Erythroblast (primary cell): ENCODE results near the gene CDCA4.
"Not testable (repeated sequence)": the region's sequence is repeated elsewhere in the genome, so short reads cannot be mapped to it uniquely, and the experiment has no call there.

Experiments used
- GATA1 ChIP-seq: IDR thresholded peaks from 2 replicates; pipeline ENCODE4 v1.6.1; 2011; ENCODE audit warnings: low read depth, mild to moderate bottlenecking, control low read depth, low read length, moderate library complexity
- POLR2A ChIP-seq: IDR thresholded peaks from 2 replicates; pipeline ENCODE4 v1.6.1; 2011; ENCODE audit warnings: mild to moderate bottlenecking, low read length

DNA sequence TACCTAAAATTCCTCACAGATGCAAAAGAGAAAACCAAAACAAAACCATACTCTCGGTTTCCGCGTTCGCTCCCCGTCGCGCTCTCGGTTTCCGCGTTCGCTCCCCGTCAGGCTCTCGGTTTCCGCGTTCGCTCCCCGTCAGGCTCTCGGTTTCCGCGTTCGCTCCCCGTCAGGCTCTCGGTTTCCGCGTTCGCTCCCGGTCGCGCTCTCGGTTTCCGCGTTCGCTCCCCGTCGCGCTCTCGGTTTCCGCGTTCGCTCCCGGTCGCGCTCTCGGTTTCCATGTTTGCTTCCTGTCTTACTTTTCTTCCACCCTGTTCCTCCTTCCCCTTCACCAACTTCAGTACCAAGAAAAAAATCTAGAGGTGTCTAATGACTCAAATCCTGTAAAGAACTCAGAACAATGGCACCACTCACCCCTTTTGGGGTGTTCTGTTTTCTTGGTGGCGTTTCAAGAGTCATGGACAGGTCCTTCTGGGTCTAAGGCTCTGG, 12.6 kb upstream of the CDCA4 start:
- TF ChIP-seq POLR2A, result peak; percentile 50
- TF ChIP-seq GATA1, result not testable (repeated sequence)
